Inflammatory macrophage treated with lipopolysaccharide for 1 hour (primary cell): ENCODE results near the gene MOBP.

Experiments
- DNase-seq, 2 donors: peaks; one replicate each; pipeline ENCODE4 v3.0.0-alpha.2; 2020 to 2022

Gene MOBP

DNA sequence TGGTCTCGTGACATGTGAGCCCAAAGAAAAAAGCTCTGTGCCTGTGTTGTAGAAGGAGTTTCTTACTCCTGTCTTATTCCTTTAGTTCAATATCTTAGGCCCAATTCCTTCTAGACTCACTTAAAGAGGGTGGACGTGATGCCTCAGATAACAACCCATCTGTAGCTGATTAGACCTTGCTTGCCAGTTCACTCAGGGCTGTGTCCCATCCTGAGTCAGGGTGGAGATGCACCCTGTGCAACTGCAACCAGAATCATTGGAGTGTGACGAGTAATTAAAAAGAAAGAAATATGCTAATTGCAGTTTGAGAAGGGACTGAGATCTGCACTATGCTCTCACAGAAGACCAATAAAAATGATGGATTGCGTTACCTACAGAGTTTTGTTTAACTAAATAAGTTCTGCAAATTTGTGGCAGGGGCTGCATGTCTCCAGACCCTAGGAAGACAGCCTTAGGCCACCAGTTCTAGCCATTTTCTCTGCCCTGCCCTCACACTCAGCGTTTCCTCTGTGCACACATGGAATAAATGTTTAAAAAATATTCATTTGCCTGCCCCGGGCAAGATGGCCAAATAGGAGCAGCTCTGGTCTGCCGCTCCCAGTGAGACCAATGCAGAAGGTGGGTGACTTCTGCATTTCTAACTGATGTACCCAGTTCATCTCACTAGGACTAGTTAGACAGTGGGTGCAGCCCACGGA lies 83.0 kb downstream of the MOBP start:
- DNase-seq, result no peak
